ENCODE results near the gene UBE2QL1.

- TF ChIP-seq, protein P1, sequence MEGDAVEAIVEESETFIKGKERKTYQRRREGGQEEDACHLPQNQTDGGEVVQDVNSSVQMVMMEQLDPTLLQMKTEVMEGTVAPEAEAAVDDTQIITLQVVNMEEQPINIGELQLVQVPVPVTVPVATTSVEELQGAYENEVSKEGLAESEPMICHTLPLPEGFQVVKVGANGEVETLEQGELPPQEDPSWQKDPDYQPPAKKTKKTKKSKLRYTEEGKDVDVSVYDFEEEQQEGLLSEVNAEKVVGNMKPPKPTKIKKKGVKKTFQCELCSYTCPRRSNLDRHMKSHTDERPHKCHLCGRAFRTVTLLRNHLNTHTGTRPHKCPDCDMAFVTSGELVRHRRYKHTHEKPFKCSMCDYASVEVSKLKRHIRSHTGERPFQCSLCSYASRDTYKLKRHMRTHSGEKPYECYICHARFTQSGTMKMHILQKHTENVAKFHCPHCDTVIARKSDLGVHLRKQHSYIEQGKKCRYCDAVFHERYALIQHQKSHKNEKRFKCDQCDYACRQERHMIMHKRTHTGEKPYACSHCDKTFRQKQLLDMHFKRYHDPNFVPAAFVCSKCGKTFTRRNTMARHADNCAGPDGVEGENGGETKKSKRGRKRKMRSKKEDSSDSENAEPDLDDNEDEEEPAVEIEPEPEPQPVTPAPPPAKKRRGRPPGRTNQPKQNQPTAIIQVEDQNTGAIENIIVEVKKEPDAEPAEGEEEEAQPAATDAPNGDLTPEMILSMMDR (IDR thresholded peaks at IDR 0.05), result no peak
- no peak for TF ChIP-seq POLR2A (IDR thresholded peaks at IDR 0.05)
Observed at GRCh38 chr5:6517510-6517909, 68.9 kb downstream of the UBE2QL1 start.

Data from body of pancreas (tissue), 4 donors.